Transverse colon (tissue), 4 donors: ENCODE results near the gene TMEM11.

Experiments
- EP300 ChIP-seq: sonication (generic); formaldehyde crosslinking; IDR thresholded peaks from one replicate; pipeline ENCODE4 v1.6.1; 2017; ENCODE audit warnings: antibody characterized with exemption, low read depth
- POLR2AphosphoS5 ChIP-seq, 3 donors: sonication (generic); formaldehyde crosslinking; IDR thresholded peaks; one replicate each; pipeline ENCODE4 v1.6.1; 2016; ENCODE audit warnings: antibody characterized with exemption in 3 of 3
- TF ChIP-seq, protein P1 (sequence below), 5 experiments: fragments of 200-600 bp in 3 of 5; fragments of 450-650 bp in 2 of 5; sonication (generic) in 3 of 5; IDR thresholded peaks; 1 replicate in 2 of 5; 2 replicates in 3 of 5; pipeline ENCODE4 v1.5.1; 2016 to 2017; ENCODE audit warnings: antibody characterized with exemption in 5 of 5, inconsistent platforms in 3 of 5, mild to moderate bottlenecking in 2 of 5, moderate library complexity in 1 of 5

DNA sequence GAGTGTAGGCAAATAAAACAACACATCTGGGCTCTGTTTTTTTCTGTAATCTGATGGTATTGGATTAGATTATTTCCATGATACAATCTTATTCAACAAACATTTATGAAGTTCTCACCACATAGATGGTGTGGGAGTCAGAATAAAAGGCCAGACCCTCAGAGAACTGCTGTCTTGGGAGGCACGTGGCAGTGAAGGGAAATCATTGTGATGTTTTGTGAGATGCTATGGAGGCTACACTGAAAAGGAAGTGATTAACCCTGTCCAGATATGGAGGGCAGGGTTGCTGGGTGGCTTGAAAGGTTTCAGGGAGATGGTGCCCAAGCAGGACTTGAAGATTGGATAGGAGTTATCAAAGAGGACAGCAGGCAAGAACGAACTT is 51.6 kb downstream of the TMEM11 start:
- no peak for TF ChIP-seq EP300
- TF ChIP-seq, protein P1, sequence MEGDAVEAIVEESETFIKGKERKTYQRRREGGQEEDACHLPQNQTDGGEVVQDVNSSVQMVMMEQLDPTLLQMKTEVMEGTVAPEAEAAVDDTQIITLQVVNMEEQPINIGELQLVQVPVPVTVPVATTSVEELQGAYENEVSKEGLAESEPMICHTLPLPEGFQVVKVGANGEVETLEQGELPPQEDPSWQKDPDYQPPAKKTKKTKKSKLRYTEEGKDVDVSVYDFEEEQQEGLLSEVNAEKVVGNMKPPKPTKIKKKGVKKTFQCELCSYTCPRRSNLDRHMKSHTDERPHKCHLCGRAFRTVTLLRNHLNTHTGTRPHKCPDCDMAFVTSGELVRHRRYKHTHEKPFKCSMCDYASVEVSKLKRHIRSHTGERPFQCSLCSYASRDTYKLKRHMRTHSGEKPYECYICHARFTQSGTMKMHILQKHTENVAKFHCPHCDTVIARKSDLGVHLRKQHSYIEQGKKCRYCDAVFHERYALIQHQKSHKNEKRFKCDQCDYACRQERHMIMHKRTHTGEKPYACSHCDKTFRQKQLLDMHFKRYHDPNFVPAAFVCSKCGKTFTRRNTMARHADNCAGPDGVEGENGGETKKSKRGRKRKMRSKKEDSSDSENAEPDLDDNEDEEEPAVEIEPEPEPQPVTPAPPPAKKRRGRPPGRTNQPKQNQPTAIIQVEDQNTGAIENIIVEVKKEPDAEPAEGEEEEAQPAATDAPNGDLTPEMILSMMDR (IDR thresholded peaks at IDR 0.05), result no peak
- no peak for TF ChIP-seq POLR2AphosphoS5 (IDR thresholded peaks at IDR 0.05)
